NB4 (cell line): ENCODE data around the gene ADAMTS7.
"Not testable (repeated sequence)": the region's sequence is repeated elsewhere in the genome, so short reads cannot be mapped to it uniquely, and the experiment has no call there.

Experiments used
- CTCF ChIP-seq: IDR thresholded peaks from one replicate; pipeline ENCODE4 v1.5.1; 2012; ENCODE audit warnings: low read depth, low read length
- MAX ChIP-seq: IDR thresholded peaks from 2 replicates; pipeline ENCODE4 v1.6.1; 2011; ENCODE audit warnings: low read depth, low read length
- MYC ChIP-seq: IDR thresholded peaks from 2 replicates; pipeline ENCODE4 v1.6.1; 2011; ENCODE audit warnings: low read depth, low read length
- POLR2A ChIP-seq: IDR thresholded peaks from 2 replicates; pipeline ENCODE4 v1.6.1; 2011; ENCODE audit warnings: mild to moderate bottlenecking; ENCODE audit not compliant: insufficient read length; ENCODE audit errors: extremely low read depth

GRCh38 chr15:78839151-78839550, 27.9 kb upstream of the ADAMTS7 start:
- TF ChIP-seq CTCF, MAX, POLR2A, MYC: not testable (repeated sequence)
